Renal cortex interstitium (tissue), 11 donors: ENCODE measurements around the gene FAM193A. TPM values are rescaled to one million over a fixed set of nuclear protein-coding genes. Genes with fewer than 3 reads are reported as not detected.

Experiments used
- DNase-seq, 11 donors: peaks; one replicate each; pipeline ENCODE4 v3.0.0-alpha.2; 2013; ENCODE audit warnings: low read depth in 9 of 11, low spot score in 4 of 11; ENCODE audit errors: extremely low read depth in 1 of 11
- polyA plus RNA-seq, 3 donors: library from polyadenylated mRNA; unstranded; fragments of 120-200 nt; gene quantifications; one replicate each; pipeline ENCODE4 v1.2.1, GENCODE V29; 2013; ENCODE audit not compliant: insufficient read length in 3 of 3

The FAM193A gene
- polyA plus RNA-seq, 3 donors: 26.5 to 29.7 (median 29.2) TPM

GRCh38 chr4:2637956-2638552 is 101.6 kb downstream of the FAM193A start:
- DNase-seq: no peak

GRCh38 chr4:2638730-2639129 is 102.3 kb downstream of the FAM193A start:
- DNase-seq: no peak

GRCh38 chr4:2642968-2643367 is 106.5 kb downstream of the FAM193A start:
- DNase-seq: no peak

GRCh38 chr4:2643555-2643954 is 107.1 kb downstream of the FAM193A start:
- DNase-seq: no peak

- no peak for DNase-seq
Measured at GRCh38 chr4:2646396-2647149, 110.1 kb downstream of the FAM193A start.

- no peak for DNase-seq
Measured at GRCh38 chr4:2647403-2648158, 111.1 kb downstream of the FAM193A start.

GRCh38 chr4:2648159-2648814 is 111.8 kb downstream of the FAM193A start:
- DNase-seq: no peak

GRCh38 chr4:2649604-2650114 is 113.2 kb downstream of the FAM193A start:
- no peak for DNase-seq

GRCh38 chr4:2650276-2650675 is 113.8 kb downstream of the FAM193A start:
- DNase-seq: no peak

- DNase-seq: no peak
Measured at GRCh38 chr4:2651546-2651945, 115.1 kb downstream of the FAM193A start.

- no peak for DNase-seq
Measured at GRCh38 chr4:2651998-2652397, 115.6 kb downstream of the FAM193A start.

GRCh38 chr4:2652415-2653160 is 116.1 kb downstream of the FAM193A start:
- DNase-seq: no peak

- peak in 8 of 11 donors; percentile 7 to 33 (median 20) for DNase-seq
Measured at GRCh38 chr4:2660596-2661211, 124.3 kb downstream of the FAM193A start.

GRCh38 chr4:2662598-2662997 is 126.2 kb downstream of the FAM193A start:
- no peak for DNase-seq

GRCh38 chr4:2663275-2663674 is 126.8 kb downstream of the FAM193A start:
- no peak for DNase-seq

GRCh38 chr4:2666722-2667247 is 130.3 kb downstream of the FAM193A start:
- DNase-seq: no peak

- DNase-seq: no peak
Measured at GRCh38 chr4:2667428-2667827, 131.0 kb downstream of the FAM193A start.

GRCh38 chr4:2671267-2671895 is 134.9 kb downstream of the FAM193A start:
- DNase-seq: peak in 8 of 11 donors; percentile 13 to 56 (median 32)
